Central memory CD4-positive, alpha-beta T cell (primary cell): ENCODE results near the gene TEX14.
"Not testable (repeated sequence)": the region's sequence is repeated elsewhere in the genome, so short reads cannot be mapped to it uniquely, and the experiment has no call there.

Experiments
- DNase-seq: peaks from one replicate; pipeline ENCODE4 v3.0.0; 2022

Gene TEX14

DNA sequence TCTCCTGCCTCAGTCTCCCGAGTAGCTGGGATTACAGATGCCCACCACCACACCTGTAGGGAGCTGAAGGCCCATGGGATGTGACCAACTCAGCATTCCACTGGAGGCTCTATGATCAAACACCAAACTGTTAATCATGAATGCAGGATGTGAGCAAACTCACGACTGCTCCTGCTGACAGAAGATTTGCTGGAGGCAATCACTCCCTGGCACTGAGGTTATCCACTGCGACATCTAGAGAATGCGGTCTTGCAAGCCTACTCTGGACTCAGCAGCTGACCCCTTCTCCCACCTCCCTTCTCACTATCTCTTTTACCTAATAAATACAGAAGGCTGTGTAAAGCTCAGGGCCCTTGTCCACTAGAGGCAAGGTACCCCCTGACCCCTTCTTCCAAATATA, 4.9 kb downstream of the TEX14 start:
- DNase-seq: no peak

GRCh38 chr17:58684462-58684861, 7.4 kb downstream of the TEX14 start:
- DNase-seq: not testable (repeated sequence)

GRCh38 chr17:58684003-58684402, 7.8 kb downstream of the TEX14 start:
- no peak for DNase-seq

DNA sequence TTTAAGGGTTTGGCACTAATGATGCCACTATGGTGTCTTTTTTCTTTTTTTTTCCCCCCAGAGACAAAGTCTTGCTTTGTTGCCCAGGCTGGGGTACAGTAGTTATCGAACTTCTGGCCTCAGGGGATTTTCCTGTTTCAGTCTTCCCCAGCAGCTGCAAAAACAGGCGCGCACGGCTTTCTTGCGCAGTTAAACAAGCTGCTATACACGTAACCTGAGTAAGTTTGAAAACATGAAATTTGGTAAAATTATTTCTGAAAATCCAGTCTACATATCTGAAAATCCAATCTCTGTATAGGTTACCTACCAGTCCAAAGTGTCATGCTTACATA, 11.8 kb downstream of the TEX14 start:
- no peak for DNase-seq

DNA sequence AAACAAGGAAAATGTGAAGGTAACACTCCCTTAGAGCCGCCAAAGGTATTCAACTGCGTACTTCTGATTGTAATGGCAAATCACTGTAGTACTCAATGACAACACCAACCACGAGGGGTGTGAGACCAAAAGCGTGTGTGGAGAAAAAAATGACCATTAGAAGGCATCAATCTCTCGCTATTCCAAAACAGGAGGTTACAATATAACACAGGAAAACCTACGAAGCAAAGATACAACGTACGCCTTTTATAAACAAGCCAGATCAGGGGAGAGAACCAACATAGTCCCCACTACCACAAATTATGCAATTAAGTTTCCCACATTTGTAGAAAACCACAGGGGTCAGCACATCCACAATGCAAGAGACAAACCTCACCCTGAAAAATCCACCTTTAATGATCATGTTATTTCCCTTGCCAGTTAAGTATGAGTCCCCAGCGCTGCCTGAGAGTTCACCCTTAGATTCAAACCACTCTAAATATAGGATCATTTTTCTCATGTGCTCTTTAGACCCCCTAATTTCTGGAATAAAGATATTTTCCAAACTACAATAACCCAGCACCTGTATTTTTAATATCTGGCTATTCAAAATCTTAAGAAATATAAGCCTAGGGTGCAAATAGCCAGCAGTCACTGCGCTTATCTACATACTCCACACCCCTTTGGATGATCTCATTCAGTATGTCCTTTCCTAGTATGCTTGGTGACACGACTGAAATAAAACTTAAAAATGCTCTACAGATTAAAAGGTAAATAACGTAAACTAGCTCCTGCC, 12.4 kb downstream of the TEX14 start:
- no peak for DNase-seq

- DNase-seq: not testable (repeated sequence)
Measured at GRCh38 chr17:58678287-58678686, 13.6 kb downstream of the TEX14 start.

DNA sequence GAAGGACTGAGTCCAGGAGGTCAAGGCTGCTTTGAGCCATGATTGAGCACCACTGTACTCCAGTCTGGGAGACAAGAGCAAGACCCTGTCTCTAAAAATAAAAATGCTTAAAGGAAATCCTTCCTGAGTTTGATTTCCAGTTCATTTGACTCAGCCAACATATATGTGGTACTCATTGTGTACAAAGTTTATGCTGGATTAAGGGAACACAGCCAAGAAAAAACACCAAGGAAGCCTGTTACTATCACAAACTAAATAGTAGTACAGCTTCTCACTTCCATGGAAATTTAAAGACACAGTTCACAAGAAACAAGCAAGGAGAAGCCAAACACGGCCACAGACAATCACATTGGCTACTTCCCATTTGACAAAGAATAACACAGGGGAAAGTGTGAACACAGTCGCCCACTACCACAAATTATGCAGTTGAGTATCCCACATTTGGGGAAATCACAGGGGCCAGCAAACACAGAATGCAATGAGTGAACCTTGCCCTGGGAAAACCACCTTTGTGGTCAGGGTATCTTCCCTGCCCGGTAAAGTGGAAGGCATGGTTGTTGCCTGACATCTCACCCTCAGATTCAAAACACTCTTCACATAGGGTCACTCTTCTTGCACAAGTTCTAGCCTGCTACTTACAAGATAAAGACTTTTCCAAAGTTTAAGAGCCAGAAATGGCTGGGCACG, 14.5 kb downstream of the TEX14 start:
- no peak for DNase-seq

GRCh38 chr17:58671969-58672368, 19.9 kb downstream of the TEX14 start:
- DNase-seq: no peak

DNA sequence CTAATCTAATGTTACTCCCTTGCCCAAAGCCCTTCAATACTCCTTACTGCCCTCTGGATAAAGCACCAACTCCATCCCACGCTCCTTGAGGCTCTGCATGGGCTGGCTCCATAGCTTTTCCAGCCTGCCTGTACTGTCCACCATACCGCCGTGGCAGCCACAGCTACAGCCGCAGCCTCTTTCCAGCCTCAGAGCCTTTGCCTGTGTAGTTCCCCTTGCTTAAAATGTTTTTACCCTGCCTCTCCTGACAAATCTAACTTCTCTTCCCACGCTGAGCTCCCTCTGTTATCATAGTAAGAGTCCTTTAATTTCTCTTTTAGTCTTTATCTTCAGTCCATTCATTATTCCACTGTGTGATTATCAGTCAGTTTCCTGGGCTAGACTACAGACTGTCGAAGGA, 22.0 kb downstream of the TEX14 start:
- DNase-seq: no peak

- no peak for DNase-seq
Measured at GRCh38 chr17:58668598-58668935, 23.3 kb downstream of the TEX14 start.

- no peak for DNase-seq
Measured at GRCh38 chr17:58667934-58668597, 23.8 kb downstream of the TEX14 start.

GRCh38 chr17:58666858-58667267, 25.0 kb downstream of the TEX14 start:
- peak; percentile 52 for DNase-seq

- no peak for DNase-seq
Measured at GRCh38 chr17:58665946-58666857, 25.6 kb downstream of the TEX14 start.

DNA sequence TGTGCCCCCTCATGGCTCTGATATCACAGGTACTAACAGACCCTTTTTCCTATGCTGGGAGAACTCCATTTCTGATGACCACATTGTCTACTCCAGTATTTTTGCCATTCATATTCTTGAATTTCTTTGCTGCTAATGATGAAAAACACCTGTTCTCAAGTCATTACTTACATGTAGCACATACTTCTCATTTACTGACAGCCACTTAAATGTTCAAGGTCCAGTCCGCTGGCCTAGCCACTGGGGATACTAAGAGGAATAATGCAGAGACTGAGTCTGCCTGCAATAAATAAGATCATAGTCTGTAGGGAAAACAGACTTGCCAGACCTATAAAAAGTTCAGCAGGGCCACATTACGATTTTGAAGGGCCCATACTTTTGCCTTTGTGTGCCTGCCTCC, 27.5 kb downstream of the TEX14 start:
- no peak for DNase-seq

- DNase-seq: no peak
Measured at GRCh38 chr17:58661499-58661898, 30.3 kb downstream of the TEX14 start.

GRCh38 chr17:58660621-58661020, 31.2 kb downstream of the TEX14 start:
- DNase-seq: no peak

- DNase-seq: not testable (repeated sequence)
Measured at GRCh38 chr17:58659714-58660084, 32.1 kb downstream of the TEX14 start.

DNA sequence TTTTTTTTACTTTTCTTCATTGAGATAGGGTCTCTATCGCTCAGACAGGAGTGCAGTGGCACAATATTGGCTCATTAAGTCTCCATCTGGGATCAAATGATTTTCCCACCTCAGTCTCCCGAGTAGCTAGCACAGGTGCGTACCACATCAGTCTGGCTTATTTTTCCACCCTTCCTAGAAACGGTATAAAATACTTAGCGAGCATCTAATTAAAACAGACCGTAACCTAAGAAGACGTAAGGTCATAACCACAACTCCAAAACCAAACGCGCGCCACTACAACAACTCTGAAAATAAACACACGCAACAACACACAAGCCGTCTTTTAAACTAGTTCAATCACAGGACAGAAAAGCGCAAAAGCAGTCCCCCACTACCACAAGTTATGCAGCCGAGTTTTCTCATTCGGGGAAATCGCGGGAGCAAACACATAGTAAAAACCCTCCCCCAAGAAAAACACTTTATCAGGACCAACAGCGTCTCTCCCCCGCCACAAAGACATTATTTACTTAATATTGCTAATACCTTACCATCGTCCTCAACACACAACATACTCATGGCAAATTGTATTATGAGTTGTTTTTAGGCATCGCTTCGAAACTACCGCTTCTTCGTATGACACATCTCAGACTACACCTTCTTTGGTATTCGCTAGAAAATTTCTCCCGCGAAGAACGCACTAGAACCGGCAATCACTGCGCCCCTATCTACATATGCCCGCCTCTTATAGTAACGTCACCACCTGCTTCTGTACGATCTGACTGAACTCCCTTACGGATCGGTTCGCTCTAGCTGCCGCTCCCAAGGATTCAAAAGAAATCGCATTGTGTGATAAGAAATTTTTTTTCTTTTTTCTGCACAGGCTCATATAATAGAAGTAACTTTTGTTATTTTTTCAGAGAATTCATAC, 32.8 kb downstream of the TEX14 start:
- DNase-seq: peak; percentile 86

GRCh38 chr17:58657962-58658803, 33.7 kb downstream of the TEX14 start:
- not testable (repeated sequence) for DNase-seq

DNA sequence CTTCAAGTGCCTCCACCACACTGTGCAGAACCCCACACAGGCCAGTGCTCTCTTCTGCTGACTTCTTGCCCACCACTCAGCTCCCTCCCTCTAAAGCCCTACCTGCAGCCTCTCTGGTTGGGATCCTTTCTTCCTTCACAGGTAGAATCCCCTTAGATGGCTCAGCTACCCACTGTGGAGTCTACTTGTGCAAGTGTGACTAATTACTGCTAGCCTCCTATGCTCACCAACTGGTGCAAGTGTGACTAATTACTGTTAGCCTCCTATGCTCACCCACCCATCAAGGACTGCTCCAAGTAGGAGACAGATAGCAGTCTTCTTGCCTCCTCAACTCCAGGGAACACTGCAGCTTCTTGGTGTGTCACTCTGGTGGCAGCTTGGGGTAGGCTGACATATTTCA, 43.6 kb downstream of the TEX14 start:
- DNase-seq: no peak

DNA sequence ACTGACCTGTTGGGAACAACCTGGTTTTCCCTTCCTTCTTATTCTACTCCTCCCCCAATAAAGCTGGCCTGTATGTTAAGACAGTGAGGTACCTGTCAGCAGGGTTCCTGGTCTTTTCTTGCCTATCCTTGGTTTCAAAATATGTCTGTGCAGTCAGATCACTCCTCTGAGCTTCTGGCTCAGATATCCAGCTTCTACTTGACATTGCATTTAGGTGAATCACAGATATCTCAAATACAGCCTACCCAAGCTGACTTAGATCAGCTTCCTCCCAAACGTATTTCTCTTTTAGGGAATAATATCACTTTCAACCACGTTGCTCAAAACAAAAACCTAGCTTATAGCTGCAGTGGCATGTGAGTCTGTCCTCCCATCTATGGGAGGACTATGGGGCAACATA, 48.7 kb downstream of the TEX14 start:
- DNase-seq: no peak
